GM19328 (cell line): ENCODE measurements around the gene C9orf57.
A peak's percentile ranks its signal among the peaks of the same experiment; 100 is the strongest.
"Not testable (repeated sequence)": the region's sequence is repeated elsewhere in the genome, so short reads cannot be mapped to it uniquely, and the experiment has no call there.

Experiments
- ATAC-seq: cut with Tn5 transposase; IDR thresholded peaks from one replicate; pipeline ENCODE4 v1.9.1; 2021; ENCODE audit warnings: mild to moderate bottlenecking, moderate library complexity; ENCODE audit not compliant: unreplicated experiment

Gene C9orf57, protein sequence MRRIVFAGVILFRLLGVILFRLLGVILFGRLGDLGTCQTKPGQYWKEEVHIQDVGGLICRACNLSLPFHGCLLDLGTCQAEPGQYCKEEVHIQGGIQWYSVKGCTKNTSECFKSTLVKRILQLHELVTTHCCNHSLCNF

DNA sequence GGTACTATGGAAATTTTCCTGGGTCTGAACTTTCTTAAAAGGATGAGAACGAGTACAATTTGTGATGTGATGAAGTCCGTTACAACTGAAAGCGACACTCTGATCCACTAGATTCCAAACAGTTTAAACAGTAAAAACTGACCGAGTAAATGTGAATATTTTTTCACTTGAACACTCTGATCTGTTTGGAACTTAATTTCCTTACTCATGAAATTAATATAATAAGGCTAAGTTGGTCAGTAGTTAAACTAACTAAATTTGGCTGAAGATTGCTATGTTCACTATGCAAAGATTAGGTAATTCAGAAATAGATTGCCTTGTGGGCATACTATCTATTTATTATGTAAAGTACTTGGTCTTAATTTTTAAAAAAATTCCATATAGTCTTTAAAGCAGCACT, at the start of gene C9orf57:
Gene C9orf57, minus strand, starts transcription at position 101 of the 400 bp plus-strand sequence. CDS start 1,282 bp downstream, outside the sequence.
- ATAC-seq, result no peak

DNA sequence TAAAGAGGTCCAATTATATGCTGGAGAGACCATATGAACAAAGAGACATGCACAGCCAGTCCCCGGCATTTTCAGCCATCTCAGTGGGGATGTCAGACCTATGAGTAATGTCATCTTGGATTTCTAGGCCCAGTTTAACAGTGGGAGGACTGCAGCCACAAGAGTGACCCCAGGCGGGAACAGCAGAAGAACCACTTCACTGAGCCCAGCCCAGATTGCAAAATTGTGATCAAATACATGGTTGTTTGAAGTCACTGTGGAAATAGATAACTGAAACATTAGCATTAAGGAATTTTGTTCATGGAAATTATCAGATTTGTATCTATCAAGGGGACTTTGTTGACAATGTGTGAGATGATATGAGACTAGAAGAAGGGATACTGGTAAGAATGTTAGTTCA, 42.1 kb upstream of the C9orf57 start:
- no peak for ATAC-seq

DNA sequence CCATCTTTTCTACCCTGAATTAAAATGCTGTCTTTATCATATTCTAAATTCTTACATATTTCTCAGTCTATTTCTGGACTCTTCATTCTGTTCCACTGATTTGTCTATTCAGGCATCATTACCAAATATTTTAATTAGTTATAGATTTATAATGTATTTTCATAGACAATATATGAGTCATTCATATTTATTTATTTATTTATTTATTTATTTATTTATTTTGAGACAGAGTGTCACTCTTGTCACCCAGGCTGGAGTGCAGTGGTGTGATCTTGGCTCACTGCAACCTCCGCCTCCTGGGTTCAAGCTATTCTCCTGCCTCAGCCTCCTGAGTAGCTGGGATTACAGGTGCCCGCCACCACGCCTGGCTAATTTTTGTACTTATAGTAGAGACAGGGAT, 35.1 kb upstream of the C9orf57 start:
- not testable (repeated sequence) for ATAC-seq

- no peak for ATAC-seq
Observed at GRCh38 chr9:72092820-72093219, 32.4 kb upstream of the C9orf57 start.

GRCh38 chr9:72089451-72090130, 29.2 kb upstream of the C9orf57 start:
- no peak for ATAC-seq

- ATAC-seq, result no peak
Observed at GRCh38 chr9:72082536-72082935, 22.1 kb upstream of the C9orf57 start.

GRCh38 chr9:72074666-72075065, 14.3 kb upstream of the C9orf57 start:
- not testable (repeated sequence) for ATAC-seq

DNA sequence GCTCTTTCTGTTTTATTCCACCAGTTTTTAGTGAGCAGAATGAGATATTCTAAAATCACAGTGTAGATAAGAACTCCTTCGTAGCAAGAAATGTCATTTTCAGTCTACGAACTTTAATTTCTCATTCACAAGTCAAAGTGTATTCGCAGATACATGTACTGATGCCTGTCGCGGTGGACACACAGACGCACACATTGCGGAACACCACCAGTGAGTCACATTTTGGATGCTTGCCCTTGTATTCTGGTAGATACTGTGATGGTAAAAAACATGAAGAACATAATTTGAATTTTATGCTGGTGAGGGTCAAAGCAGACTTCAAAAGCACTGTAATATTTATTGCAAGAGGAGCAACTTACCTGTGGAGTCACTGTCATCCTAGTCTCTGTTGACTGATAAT, 4.7 kb upstream of the C9orf57 start:
- no peak for ATAC-seq

DNA sequence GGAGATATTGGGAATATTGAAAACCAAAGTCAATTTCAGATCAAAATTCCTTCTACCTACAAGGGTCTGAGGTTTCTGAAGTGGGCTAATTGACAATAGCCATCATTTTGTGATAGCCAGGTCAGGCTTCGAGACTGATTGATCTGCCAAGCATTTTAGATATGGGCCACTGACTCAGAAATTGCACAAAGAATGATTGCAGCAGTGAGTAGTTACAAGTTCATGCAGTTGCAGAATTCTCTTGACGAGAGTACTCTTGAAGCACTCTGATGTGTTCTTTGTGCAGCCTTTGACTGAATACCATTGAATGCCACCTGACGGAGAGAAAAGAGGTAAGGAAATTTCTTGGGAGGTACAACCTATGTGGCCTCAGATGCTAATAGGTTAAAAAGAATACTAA, 8.3 kb downstream of the C9orf57 start:
- no peak for ATAC-seq

DNA sequence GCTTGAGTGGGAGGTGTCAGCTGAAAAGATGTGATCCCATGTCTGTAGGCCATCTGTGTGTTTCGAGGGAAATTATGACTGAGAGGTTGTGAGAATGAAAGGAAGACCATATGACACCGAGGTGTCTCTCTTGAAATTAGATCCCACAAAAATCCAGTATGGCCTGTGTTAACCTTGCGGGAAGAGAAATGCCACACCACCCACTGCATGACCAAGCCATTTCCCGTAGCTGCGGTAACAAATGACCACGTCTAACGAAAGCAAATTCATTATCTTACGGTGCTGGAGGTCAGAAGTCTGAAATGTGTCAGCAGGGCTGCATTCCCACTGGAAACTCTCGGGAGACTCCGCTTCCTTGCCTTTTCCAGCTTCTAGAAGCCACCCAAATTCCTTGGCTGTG, 11.6 kb downstream of the C9orf57 start:
- ATAC-seq, result no peak

GRCh38 chr9:72046630-72047456, 13.6 kb downstream of the C9orf57 start:
- ATAC-seq, result no peak

- ATAC-seq, result no peak
Observed at GRCh38 chr9:72044095-72044494, 16.3 kb downstream of the C9orf57 start.

DNA sequence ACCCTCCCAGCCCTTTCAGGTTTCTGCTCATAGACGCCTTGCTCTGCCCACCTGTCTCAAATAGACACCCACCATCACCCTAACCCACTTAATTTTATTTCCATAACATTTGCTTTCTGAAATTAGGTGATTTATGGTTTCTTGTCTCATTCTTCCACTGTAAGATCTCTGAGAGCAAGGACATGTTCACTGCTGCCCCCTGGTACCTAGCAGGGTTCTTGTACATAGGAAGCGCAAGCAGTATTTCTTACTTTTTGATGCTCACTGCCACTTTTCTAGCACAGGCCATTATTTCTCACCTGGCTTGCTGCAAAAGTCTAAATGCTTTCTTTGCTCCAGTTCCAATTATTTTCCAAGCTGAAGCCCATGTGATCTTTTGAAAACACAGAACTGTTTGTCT, 16.8 kb downstream of the C9orf57 start:
- ATAC-seq, result no peak

GRCh38 chr9:72042928-72043327, 17.5 kb downstream of the C9orf57 start:
- ATAC-seq, result no peak

DNA sequence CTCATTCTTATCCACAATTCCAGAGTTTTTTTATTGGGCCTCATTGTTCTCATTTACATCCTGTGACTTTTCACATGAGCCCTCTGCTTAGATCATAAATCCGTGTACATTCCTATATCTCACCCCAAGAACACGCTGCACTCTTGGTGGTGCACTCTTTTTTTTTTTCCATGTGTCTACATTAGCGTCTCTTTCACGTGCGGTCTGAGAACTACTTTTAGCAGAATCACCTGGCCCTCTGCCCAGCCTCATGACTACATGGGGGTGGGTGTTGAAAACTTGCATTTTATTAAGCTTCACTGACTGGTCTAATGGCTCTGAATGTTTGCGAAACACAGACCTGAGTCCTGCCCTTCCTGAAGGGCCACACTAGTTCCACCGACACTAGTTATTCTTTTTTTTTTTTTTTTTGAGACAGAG, 18.6 kb downstream of the C9orf57 start:
- no peak for ATAC-seq

- ATAC-seq, result no peak
Observed at GRCh38 chr9:72041369-72041768, 19.0 kb downstream of the C9orf57 start.

DNA sequence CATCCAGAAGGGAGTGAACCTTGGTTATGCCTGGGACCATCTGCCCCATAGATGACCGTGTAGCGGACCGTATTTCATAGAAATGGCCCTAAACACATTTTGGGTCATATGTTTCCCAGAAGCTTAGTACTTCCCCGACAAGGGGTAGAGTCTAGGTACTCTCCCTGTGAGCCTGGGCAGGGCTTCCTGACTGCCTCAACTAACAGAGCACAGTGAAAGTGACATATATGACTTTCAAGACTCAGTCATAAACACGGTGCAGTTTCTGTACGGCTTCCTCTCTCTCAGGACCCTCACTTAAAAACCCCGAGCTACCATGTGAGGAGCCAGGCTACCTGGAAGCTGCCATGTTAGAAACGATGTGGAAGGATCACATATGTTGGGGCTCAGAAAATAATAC, 20.9 kb downstream of the C9orf57 start:
- ATAC-seq, result no peak

DNA sequence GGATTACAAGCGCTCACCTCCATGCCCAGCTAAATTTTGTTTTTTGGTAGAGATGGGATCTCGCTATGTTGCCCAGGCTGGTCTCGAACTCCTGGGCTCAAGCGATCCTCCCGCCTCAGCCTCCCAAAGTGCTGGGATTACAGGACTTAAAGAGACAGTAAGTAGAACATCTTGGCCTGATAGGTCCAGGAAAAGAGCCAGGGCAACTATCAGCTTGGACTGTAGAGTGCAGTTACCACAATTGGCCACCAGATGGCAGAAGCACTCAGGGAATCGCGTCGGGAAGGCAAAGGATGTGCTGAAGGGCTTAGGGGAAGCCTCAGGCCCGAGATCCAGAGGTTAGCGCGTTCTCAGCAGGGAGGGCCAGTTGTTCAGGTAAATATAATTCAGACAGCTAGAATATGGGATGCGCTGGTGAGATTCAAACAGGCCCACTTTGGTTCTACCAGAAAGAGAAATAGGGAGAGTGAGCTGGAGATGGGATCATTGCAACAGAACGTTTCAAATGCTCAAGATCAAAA, 21.5 kb downstream of the C9orf57 start:
- peak; percentile 56 for ATAC-seq

- no peak for ATAC-seq
Observed at GRCh38 chr9:72038408-72038807, 22.0 kb downstream of the C9orf57 start.

DNA sequence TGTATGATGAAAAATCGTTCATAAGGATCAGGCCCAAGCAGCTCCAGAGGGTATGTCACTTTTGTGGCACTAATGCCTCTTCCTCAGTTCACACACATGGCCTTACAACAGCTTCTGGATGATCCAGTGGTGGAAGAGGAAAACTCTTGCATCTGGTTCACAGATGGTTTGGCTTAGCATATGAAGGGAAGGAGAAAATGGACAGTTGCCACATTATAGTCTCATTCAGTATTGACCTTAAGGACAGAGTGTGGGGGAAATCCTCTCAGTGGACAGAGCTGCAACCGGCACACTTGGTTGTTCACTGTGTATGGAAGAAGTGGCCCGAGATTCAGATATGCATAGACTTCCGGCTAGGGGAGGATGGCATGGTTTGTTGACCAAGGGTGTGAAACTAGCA, 22.8 kb downstream of the C9orf57 start:
- ATAC-seq, result no peak

- ATAC-seq, result no peak
Observed at GRCh38 chr9:72030767-72031166, 29.6 kb downstream of the C9orf57 start.

DNA sequence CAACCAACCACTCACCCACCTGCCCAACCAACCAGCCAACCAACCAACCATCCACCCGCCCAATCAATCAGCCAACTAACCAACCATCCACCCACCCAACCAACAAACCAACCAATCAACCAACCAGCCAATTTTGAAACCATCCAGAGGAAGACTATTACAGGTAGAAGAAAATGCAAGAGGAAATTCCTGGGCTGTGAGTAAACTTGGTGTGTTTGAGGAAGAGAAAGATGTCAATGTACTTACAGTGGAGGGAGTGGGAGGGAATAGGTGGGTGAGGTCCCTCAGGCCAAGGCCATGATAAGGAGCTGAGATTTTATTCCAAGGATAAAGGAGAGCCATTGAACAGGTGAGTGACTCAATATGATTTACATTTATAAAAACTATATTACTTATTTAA, 30.4 kb downstream of the C9orf57 start:
- no peak for ATAC-seq
